ENCODE data around the gene KLC3.

The KLC3 gene

DNA sequence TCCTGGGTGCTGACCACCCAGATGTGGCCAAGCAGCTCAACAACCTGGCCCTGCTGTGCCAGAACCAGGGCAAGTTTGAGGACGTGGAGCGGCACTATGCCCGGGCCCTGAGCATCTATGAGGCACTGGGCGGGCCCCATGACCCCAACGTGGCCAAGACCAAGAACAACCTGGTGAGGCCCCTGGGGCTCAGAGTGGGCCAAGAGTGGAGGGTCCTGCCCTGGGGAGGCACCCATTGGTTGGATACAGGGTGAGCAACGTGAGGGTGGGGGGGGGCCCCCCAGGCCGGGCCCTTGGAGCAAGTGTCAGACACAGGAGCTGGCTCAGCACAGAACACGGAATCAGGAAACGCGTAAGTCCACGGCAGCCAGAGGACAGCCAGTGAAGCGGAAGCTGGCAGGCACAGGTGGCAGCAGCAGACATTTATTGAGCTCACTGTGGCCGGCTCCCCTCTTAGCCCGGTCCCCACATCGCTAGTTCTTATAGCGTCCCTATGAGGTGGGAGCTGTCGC lies 8.9 kb downstream of the KLC3 start:
- no peak for DNase-seq

- no peak for DNase-seq
Measured at GRCh38 chr19:45350477-45351058, 10.0 kb downstream of the KLC3 start.

DNA sequence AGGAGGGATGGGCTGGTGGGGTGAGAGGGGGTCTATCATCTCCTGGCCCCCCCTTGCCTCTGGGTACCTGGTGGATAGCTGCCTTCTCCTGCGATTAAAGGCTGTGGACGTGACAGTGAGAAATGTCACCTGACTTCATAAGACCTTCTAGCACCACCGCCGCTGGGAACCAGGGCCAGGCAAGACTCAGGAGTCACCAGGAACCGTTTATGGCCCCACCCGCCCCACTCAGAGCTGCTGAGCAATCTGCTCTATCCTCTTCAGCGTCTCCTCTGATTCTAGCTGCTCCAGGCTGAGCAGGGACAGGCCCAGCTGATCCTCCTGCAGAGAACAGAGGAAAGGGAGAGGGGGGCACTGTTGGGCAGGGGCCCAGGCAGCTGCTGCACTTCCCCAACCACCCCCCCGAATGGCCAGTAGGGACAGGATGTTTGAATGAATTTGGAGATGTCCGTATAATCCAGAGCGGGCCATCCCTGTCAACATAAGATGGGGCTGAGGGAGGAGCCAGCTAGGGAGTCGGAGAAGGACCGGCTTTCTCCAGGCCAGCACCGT lies 10.9 kb downstream of the KLC3 start:
- no peak for DNase-seq

- no peak for DNase-seq
Measured at GRCh38 chr19:45352062-45352461, 11.5 kb downstream of the KLC3 start.

- DNase-seq = no peak
Measured at GRCh38 chr19:45352471-45352870, 11.9 kb downstream of the KLC3 start.

GRCh38 chr19:45352914-45353796 lies 12.6 kb downstream of the KLC3 start:
- no peak for DNase-seq

- DNase-seq = no peak
Measured at GRCh38 chr19:45354241-45354842, 13.8 kb downstream of the KLC3 start.

DNA sequence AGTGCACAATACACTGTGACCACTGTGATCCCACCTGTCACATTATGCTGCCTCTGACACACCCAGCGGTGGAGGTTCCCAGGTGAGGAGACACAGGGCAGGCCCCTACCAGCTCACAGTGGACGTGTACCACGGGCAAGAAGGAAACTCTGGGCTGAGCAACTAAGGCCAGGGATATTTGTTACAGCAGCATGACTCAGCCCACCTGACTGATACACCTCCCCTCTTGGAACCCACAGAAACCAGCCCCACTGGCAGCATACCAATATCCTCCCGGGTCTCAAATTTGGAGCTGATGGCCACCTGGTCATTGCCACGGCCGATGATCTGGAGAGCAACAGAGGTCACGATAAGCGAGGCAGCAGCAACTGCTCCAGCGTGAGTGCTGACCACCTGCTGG lies 14.9 kb downstream of the KLC3 start:
- no peak for DNase-seq

GRCh38 chr19:45355910-45356309 lies 15.4 kb downstream of the KLC3 start:
- DNase-seq = no peak

DNA sequence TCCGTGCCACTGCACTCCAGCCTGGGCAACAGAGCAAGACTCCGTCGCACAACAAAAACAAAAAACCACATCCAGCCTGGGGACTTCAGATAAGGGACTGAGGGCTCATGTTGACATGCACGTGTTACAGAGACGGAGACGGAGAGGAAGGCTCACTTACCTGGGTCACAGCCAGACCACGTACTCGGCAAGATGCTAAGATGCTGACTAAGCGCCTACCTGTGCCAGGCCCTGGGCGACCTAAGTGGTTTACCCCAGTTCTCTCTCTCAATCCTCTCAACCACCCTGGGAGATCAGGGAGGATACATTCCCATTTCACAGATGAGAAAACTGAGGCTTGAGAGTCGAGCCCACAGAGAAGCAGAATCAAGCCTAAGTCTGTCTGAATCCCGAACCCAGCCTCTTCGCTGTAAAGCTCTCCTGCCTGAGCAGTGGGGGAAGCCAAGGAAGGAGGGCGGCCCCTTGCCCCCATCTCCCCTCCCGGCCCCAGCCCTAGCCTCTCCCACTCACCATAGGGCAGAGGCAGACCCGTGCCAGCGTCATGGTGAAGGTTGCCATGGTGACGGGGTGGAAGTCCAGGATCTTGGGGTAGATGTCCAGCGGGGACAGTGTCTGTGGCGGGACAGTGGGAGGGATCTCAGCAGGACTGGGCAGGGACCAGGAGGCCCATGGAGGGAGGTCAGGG lies 16.4 kb downstream of the KLC3 start:
- no peak for DNase-seq

- no peak for DNase-seq
Measured at GRCh38 chr19:45357445-45357783, 16.9 kb downstream of the KLC3 start.

DNA sequence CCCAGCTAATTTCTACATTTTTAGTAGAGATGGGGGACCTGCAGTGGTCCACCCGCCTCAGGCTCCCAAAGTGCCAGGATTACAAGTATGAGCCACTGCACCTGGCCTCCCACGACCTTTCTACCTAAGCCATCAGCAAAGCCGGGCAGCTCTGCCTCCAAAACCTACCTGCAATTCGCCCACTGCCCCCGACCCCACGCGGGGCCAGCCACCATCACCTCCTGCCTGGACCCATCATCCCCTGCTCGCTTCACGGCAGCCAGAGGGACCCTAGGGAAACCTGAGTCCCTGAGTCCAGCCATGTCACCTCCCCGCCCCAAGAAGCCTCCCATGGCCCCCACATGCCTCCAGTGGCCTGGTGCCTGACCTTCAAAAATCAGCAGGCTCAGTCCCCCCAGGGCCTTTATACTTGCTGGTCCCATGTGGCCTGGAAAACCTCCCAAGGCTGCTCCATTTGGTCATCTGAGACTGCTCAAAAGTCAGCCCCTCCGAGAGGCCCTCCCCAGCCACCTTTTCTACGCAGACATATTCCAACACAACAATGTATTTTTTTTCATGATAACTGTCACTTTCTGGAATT lies 17.8 kb downstream of the KLC3 start:
- no peak for DNase-seq

- DNase-seq = no peak
Measured at GRCh38 chr19:45361608-45362007, 21.1 kb downstream of the KLC3 start.

GRCh38 chr19:45362291-45362690 lies 21.7 kb downstream of the KLC3 start:
- DNase-seq = no peak

- no peak for DNase-seq
Measured at GRCh38 chr19:45363861-45364459, 23.4 kb downstream of the KLC3 start.

DNA sequence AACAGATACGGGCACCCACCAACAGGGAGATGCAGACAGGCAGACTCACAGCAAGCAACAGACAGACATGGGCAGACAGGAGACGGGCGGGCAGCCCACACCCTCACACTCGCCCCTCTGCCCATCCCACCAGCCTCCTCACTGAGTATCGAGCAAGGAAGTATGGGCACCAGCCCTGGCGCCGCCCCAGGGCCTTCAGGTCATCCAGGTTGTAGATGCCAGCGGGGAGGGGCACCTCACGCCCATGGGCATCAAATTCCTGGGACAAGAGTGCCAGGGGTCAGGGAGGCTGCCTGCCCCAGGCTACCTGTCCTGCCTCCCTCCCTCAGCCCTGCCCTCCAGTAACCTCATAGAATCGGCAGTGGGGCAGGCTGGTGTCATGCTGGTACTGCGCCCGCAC lies 24.1 kb downstream of the KLC3 start:
- DNase-seq = no peak

- no peak for DNase-seq
Measured at GRCh38 chr19:45368127-45368526, 27.6 kb downstream of the KLC3 start.

DNA sequence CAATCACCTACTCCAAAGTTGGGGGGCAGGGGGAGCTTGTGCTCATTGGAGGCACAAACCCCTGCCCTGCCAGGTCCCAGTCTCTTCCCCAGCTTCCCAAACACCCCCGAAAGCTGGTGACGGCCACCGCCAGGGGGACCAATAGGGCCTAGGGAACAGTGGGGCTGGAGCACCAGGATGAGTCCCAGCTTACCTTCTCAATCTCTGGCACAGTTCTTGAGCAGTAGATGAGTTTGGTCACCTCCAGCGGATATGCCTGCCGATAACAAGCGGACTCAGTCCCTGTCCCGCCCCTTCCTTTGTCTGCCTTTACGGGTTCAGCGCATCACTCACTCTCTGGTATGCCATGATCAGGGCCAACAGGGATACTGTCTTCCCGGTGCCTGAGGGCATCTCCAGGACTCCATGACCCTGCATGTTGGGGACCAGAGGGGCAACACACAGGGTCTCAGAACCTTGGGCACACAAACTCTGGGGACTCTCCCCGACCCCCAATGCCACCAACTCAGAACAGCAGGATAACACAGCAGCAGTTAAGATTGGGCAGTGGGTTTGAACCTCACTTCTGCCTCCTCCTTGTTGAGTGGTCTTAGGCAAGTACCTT lies 28.3 kb downstream of the KLC3 start:
- no peak for DNase-seq

DNA sequence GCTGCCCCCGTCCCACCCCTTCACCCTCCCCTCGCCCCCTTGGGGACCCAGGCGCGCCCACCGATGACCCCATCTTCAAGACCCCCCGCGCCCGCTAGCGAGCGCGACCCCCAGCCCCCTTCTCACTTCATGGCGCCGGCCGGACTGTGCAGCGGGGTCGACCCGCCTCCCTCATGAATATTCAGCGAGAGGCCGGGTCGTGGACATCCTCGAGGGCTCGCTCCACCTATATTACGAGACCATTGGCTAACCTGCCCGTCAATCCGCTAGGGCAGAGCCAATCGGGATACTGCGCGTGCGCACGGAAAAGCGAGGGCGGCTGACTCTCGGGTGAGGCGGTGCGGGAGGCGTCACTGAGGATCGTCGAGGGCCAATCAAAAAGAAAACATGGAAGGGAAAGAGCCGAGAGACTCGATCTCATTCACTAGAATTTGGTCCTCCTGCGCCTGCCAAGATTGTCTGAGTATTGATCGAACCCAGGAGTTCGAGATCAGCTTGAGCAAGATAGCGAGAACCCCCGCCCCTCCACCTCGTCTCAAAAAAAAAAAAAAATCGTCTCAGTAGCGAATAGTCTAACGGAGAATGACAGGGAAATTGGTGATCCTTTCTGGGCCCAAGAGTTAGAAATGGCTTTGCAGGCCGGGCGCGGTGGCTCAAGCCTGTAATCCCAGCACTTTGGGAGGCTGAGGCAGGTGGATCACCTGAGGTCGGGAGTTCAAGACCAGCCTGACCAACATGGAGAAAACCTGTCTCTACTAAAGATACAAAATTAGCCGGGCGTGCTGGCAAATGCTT lies 30.1 kb downstream of the KLC3 start, which contains the start of gene ERCC2:
ERCC2 (minus strand) TSS at position 164 of the 795 bp plus-strand sequence; CDS start at position 131, 33 bp downstream.
- peak; percentile 90 to 91 for DNase-seq

DNA sequence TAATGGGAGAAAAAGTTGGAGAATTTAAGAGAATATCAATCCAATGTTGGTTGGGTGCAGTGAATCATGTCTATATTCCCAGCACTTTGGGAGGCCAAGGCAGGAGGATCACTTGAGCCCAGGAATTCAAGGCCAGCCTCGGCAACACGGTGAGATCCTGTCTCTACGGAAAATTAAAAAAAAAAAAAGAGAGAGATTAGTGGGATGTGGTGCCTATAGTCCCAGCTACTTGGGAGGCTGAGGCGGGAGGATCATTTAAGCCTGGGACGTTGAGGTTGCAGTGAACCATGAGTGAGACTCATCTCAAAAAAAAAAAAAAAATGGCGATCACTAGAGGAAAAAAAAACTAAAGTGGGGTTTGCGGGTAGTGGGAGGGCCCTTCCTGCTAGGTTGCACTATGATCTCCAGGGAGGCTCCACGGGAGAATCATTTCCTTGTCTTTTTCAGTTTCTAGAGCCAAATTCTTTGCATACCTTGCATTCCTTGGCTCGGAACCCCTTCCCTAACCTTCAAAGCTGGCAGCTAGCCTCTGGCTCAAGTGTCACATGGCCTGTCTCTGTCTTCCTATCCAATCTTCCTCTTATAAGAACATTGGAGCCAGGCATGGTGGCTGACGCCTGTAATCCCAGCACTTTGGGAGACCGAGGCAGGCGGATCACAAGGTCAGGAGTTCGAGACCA lies 35.6 kb downstream of the KLC3 start:
- DNase-seq = peak in 1 of 2 experiments; percentile 76

Data from SW 1271 (cell line).